Activated CD4-positive, alpha-beta T cell treated with anti-CD3 and anti-CD28 coated beads, Interleukin-2, Interleukin-4, amounts not matched to agents 100 ng/mL and 50 ng/mL, durations not matched to agents 16 hours and 8 hours (primary cell): ENCODE measurements around the gene SRRM4.
A peak's percentile ranks its signal among the peaks of the same experiment; 100 is the strongest.

ENCODE experiments used
- DNase-seq: peaks from one replicate; pipeline ENCODE4 v3.0.0-alpha.2; 2020; ENCODE audit warnings: low spot score

Gene SRRM4

GRCh38 chr12:119122047-119122446 lies 140.7 kb downstream of the SRRM4 start:
- DNase-seq = no peak

- DNase-seq = no peak
These were observed 141.4 kb downstream of the SRRM4 start for GRCh38 chr12:119122751-119123150.

GRCh38 chr12:119128527-119128926 lies 147.2 kb downstream of the SRRM4 start:
- no peak for DNase-seq

GRCh38 chr12:119129827-119130434 lies 148.6 kb downstream of the SRRM4 start:
- no peak for DNase-seq

- no peak for DNase-seq
These were observed 149.2 kb downstream of the SRRM4 start for GRCh38 chr12:119130523-119130922.

GRCh38 chr12:119134284-119135072 lies 153.1 kb downstream of the SRRM4 start:
- no peak for DNase-seq

- DNase-seq = no peak
These were observed 155.6 kb downstream of the SRRM4 start for GRCh38 chr12:119136811-119137410.

- DNase-seq = no peak
These were observed 158.1 kb downstream of the SRRM4 start for GRCh38 chr12:119139448-119139847.

- no peak for DNase-seq
These were observed 164.0 kb downstream of the SRRM4 start for GRCh38 chr12:119145367-119145766.

- no peak for DNase-seq
These were observed 166.6 kb downstream of the SRRM4 start for GRCh38 chr12:119147847-119148448.

- DNase-seq = no peak
These were observed 167.9 kb downstream of the SRRM4 start for GRCh38 chr12:119149270-119149669.

- no peak for DNase-seq
These were observed 170.2 kb downstream of the SRRM4 start for GRCh38 chr12:119151445-119152026.

GRCh38 chr12:119153477-119154434 lies 172.4 kb downstream of the SRRM4 start:
- peak; percentile 17 for DNase-seq

- DNase-seq = no peak
These were observed 173.1 kb downstream of the SRRM4 start for GRCh38 chr12:119154435-119154818.

- DNase-seq = no peak
These were observed 175.2 kb downstream of the SRRM4 start for GRCh38 chr12:119156401-119157044.

GRCh38 chr12:119157528-119157927 lies 176.2 kb downstream of the SRRM4 start:
- DNase-seq = no peak

- DNase-seq = no peak
These were observed 176.6 kb downstream of the SRRM4 start for GRCh38 chr12:119157978-119158377.

- DNase-seq = no peak
These were observed 177.1 kb downstream of the SRRM4 start for GRCh38 chr12:119158402-119158801.

GRCh38 chr12:119159844-119160243 lies 178.5 kb downstream of the SRRM4 start:
- no peak for DNase-seq

- no peak for DNase-seq
These were observed 186.6 kb downstream of the SRRM4 start for GRCh38 chr12:119167902-119168301.

- no peak for DNase-seq
These were observed 187.4 kb downstream of the SRRM4 start for GRCh38 chr12:119168721-119169120.
